CD14-positive monocyte (primary cell): ENCODE results near the gene SLC24A4. TPM values are rescaled to one million over a fixed set of nuclear protein-coding genes. Genes with fewer than 3 reads are reported as not detected.

Experiments used
- DNase-seq, 3 donors: peaks; one replicate each; pipeline ENCODE4 v3.0.0-alpha.2; 2011 to 2022
- H2AFZ ChIP-seq: 2 replicates; pipeline ENCODE4 v1.6.0; 2012; ENCODE audit warnings: mild to moderate bottlenecking, low read depth, low read length, inconsistent platforms; ENCODE audit not compliant: insufficient read depth, poor library complexity, severe bottlenecking
- H3K27ac ChIP-seq, 2 donors: 1 replicate in 1 of 2; 2 replicates in 1 of 2; pipeline ENCODE4 v1.5.1; 2012 to 2013; ENCODE audit warnings: low read length in 2 of 2, control low read depth in 1 of 2, inconsistent platforms in 1 of 2, low read depth in 1 of 2, mild to moderate bottlenecking in 1 of 2
- H3K27me3 ChIP-seq, 2 donors: one replicate each; pipeline versions ENCODE4 v1.6.0 to v1.6.1; 2011 to 2013; ENCODE audit warnings: low read length in 2 of 2; ENCODE audit not compliant: control insufficient read depth in 2 of 2, insufficient read depth in 2 of 2
- H3K36me3 ChIP-seq, 2 donors: replicated peaks in 1 of 2; 1 replicate in 1 of 2; 2 replicates in 1 of 2; pipeline versions ENCODE4 v1.5.1 to v1.6.1; 2012 to 2013; ENCODE audit warnings: low read length in 2 of 2, control low read depth in 1 of 2, inconsistent platforms in 1 of 2, mild to moderate bottlenecking in 1 of 2; ENCODE audit not compliant: insufficient read depth in 2 of 2, control insufficient read depth in 1 of 2
- H3K4me1 ChIP-seq, 2 donors: 1 replicate in 1 of 2; 2 replicates in 1 of 2; pipeline versions ENCODE4 v1.5.1 to v1.6.1; 2012 to 2013; ENCODE audit warnings: low read length in 2 of 2, control low read depth in 1 of 2, inconsistent platforms in 1 of 2, mild to moderate bottlenecking in 1 of 2, moderate library complexity in 1 of 2; ENCODE audit not compliant: insufficient read depth in 2 of 2, control insufficient read depth in 1 of 2
- H3K4me2 ChIP-seq: replicated peaks from 2 replicates; pipeline ENCODE3; 2012; ENCODE audit warnings: low read length, moderate library complexity, mild to moderate bottlenecking; ENCODE audit not compliant: poor library complexity, severe bottlenecking; ENCODE audit errors: extremely low read depth
- H3K4me3 ChIP-seq, 3 experiments: fragments of 200-600 bp in 1 of 3; sonication (generic) in 1 of 3; replicated peaks in 1 of 3; 1 replicate in 2 of 3; 2 replicates in 1 of 3; pipeline ENCODE4 v1.5.1; 2011 to 2013; ENCODE audit warnings: low read length in 3 of 3, mild to moderate bottlenecking in 3 of 3, control low read depth in 2 of 3, low read depth in 2 of 3, inconsistent platforms in 1 of 3, moderate library complexity in 1 of 3
- H3K79me2 ChIP-seq: 2 replicates; pipeline ENCODE4 v1.6.0; 2012; ENCODE audit warnings: mild to moderate bottlenecking, control low read depth, inconsistent platforms, low read length, moderate library complexity; ENCODE audit not compliant: insufficient read depth
- H3K9ac ChIP-seq: 2 replicates; pipeline ENCODE4 v1.6.0; 2017; ENCODE audit warnings: low read length, mild to moderate bottlenecking; ENCODE audit not compliant: insufficient read depth, poor library complexity, severe bottlenecking
- H3K9me3 ChIP-seq, 2 donors: replicated peaks in 1 of 2; 1 replicate in 1 of 2; 2 replicates in 1 of 2; pipeline versions ENCODE4 v1.5.1 to v1.6.1; 2012 to 2013; ENCODE audit warnings: low read length in 2 of 2, control low read depth in 1 of 2; ENCODE audit not compliant: control insufficient read depth in 1 of 2, insufficient read depth in 1 of 2
- H4K20me1 ChIP-seq: 2 replicates; pipeline ENCODE4 v1.6.0; 2012; ENCODE audit warnings: mild to moderate bottlenecking, low read length, control low read depth, moderate library complexity; ENCODE audit not compliant: insufficient read depth
- H3K27ac Mint-ChIP-seq, 7 donors: one replicate each; pipeline ENCODE4 v1.8.0; 2020; ENCODE audit warnings: mild to moderate bottlenecking in 7 of 7, mixed read lengths in 7 of 7, moderate library complexity in 6 of 7, inconsistent platforms in 2 of 7
- H3K27me3 Mint-ChIP-seq, 3 donors: one replicate each; pipeline ENCODE4 v1.8.0; 2021 to 2022; ENCODE audit warnings: low read depth in 3 of 3, mild to moderate bottlenecking in 3 of 3, mixed read lengths in 3 of 3, moderate library complexity in 3 of 3, inconsistent platforms in 1 of 3
- H3K36me3 Mint-ChIP-seq, 2 donors: one replicate each; pipeline ENCODE4 v1.8.0; 2020; ENCODE audit warnings: mixed read lengths in 2 of 2, inconsistent platforms in 1 of 2, mild to moderate bottlenecking in 1 of 2
- H3K4me1 Mint-ChIP-seq: one replicate; pipeline ENCODE4 v1.8.0; 2020; ENCODE audit warnings: mild to moderate bottlenecking, mixed read lengths
- H3K4me3 Mint-ChIP-seq, 2 donors: one replicate each; pipeline ENCODE4 v1.8.0; 2020; ENCODE audit warnings: mild to moderate bottlenecking in 2 of 2, mixed read lengths in 2 of 2, moderate library complexity in 1 of 2
- H3K9me3 Mint-ChIP-seq, 7 donors: one replicate each; pipeline ENCODE4 v1.8.0; 2020 to 2022; ENCODE audit warnings: mixed read lengths in 7 of 7, mild to moderate bottlenecking in 6 of 7, moderate library complexity in 6 of 7, inconsistent platforms in 2 of 7
- WGBS: methylation state at CpG from one replicate; pipeline ENCODE4 v1.1.5; 2013; ENCODE audit warnings: missing lambda C conversion rate; ENCODE audit not compliant: insufficient coverage; 5-methylcytosine and 5-hydroxymethylcytosine counted together
- intact Hi-C, 2 donors: fragments of 100-400 bp; cut with micrococcal nuclease; formaldehyde crosslinking; loops; one replicate each; pipeline versions ENCODE4 v1.15.0 to v1.15.1; 2023
- polyA plus RNA-seq, 3 donors: library from polyadenylated mRNA; depleted of rRNA in 1 of 3; unstranded in 2 of 3; stranded (reverse) in 1 of 3; fragments of 300-500 nt in 2 of 3; fragments of >200 nt in 1 of 3; fragmentation: Illumina TruSeq in 2 of 3; gene quantifications; 1 replicate in 2 of 3; 2 replicates in 1 of 3; pipeline ENCODE4 v1.2.3, GENCODE V29; 2012 to 2021
- TF ChIP-seq, protein P1 (sequence below): fragments of 200-600 bp; IDR thresholded peaks from one replicate; pipeline ENCODE4 v1.8.0; 2022; ENCODE audit warnings: antibody characterized with exemption, mild to moderate bottlenecking

SLC24A4 gene
- polyA plus RNA-seq, 3 donors: 20.0 to 41.9 (median 26.5) TPM

DNA sequence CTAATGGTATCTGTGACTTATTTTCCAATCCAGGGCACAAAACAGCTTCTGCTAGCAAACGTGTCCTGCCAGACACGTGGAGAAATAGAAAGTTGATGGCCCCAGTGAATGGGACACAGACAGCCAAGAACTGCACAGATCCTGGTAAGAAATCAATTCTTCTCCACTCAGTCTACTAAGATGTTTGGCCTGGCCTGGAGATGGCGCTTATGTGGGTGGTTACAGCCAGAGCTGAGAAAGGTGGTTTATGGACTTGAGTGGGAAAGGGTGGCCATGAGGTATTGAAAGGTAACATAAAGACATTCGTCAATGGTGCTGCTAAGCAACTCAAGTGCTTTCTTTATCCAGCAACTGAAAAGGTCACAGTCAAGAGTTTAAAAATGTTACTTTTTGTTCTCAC, 2.9 kb downstream of the SLC24A4 start:
- peaks cover 9 to 46% of the 10 kb centered on the region in 2 donors for H3K36me3 ChIP-seq
- WGBS: no CpG with 5 or more reads among the region's 4 CpGs
- H3K36me3 Mint-ChIP-seq: peaks cover 53 to 54% of the 10 kb centered on the region in 2 donors
- H3K4me1 Mint-ChIP-seq: peaks cover 48% of the 10 kb centered on the region
- no peak for DNase-seq
- H3K27ac ChIP-seq: no peak overlapping the region
- H4K20me1 ChIP-seq: peaks cover 25% of the 10 kb centered on the region
- TF ChIP-seq, protein P1, sequence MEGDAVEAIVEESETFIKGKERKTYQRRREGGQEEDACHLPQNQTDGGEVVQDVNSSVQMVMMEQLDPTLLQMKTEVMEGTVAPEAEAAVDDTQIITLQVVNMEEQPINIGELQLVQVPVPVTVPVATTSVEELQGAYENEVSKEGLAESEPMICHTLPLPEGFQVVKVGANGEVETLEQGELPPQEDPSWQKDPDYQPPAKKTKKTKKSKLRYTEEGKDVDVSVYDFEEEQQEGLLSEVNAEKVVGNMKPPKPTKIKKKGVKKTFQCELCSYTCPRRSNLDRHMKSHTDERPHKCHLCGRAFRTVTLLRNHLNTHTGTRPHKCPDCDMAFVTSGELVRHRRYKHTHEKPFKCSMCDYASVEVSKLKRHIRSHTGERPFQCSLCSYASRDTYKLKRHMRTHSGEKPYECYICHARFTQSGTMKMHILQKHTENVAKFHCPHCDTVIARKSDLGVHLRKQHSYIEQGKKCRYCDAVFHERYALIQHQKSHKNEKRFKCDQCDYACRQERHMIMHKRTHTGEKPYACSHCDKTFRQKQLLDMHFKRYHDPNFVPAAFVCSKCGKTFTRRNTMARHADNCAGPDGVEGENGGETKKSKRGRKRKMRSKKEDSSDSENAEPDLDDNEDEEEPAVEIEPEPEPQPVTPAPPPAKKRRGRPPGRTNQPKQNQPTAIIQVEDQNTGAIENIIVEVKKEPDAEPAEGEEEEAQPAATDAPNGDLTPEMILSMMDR: no peak
- no peaks in the 10 kb centered on the region for H3K79me2 ChIP-seq
- H3K27ac Mint-ChIP-seq: no peak overlapping the region
- H3K4me3 ChIP-seq: peak overlapping the region in 1 of 3 experiments; percentile 86
- intact Hi-C loops: no loop called here
- H3K9ac ChIP-seq: no peak overlapping the region
- peaks cover 44 to 59% (median 57%) of the 10 kb centered on the region in 3 donors for H3K27me3 Mint-ChIP-seq
- H3K4me1 ChIP-seq: peaks cover 30 to 44% of the 10 kb centered on the region in 2 donors
- peaks cover 0 to 19% (median 0%) of the 10 kb centered on the region in 7 donors for H3K9me3 Mint-ChIP-seq
- H3K27me3 ChIP-seq: peaks cover 21 to 43% of the 10 kb centered on the region in 2 donors
- H3K4me3 Mint-ChIP-seq: peak overlapping the region in 1 of 2 donors; percentile 95
- no peak overlapping the region for H3K4me2 ChIP-seq
- H3K9me3 ChIP-seq: peaks cover 0 to 5% of the 10 kb centered on the region in 2 donors
- H2AFZ ChIP-seq: no peak overlapping the region

DNA sequence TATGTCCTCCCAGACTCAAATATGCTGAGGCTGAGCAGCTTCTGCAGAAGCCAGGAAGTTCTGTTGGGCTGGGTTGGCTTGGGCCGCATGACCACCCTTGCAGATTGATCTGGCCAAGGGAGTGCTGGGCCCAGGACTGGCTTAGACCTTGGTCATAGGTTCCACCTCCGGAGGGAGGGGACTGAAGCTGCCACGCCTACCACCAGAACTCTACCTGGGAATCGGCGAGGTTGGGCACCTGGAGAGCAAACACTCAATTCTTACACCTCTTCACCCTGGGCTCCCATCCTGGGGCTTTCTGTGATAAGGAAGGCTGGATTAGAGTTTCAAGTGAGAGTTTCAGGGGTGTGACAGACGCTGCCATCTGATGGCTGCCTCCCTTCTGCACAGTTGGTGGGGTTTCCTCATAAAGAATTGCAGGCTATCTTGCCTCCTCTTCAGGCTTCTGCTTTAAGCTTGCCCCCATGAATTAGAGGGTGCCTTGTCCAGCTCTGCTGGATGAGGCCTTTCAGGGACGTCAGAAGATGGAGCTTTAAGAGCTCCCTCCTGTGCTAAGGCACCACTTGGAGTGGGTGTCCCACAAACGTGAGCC, 5.8 kb downstream of the SLC24A4 start:
- H3K27ac Mint-ChIP-seq: no peak overlapping the region
- H3K36me3 Mint-ChIP-seq: peaks cover 71 to 77% of the 10 kb centered on the region in 2 donors
- H3K79me2 ChIP-seq: no peaks in the 10 kb centered on the region
- DNase-seq: no peak
- intact Hi-C loops: no loop called here
- H3K27me3 ChIP-seq: peaks cover 4 to 19% of the 10 kb centered on the region in 2 donors
- H3K4me2 ChIP-seq: no peak overlapping the region
- H3K27ac ChIP-seq: no peak overlapping the region
- H3K4me3 Mint-ChIP-seq: no peak overlapping the region
- no peaks in the 10 kb centered on the region for H3K9me3 ChIP-seq
- no peak overlapping the region for H2AFZ ChIP-seq
- H3K9ac ChIP-seq: no peak overlapping the region
- no peak overlapping the region for H3K4me3 ChIP-seq
- H4K20me1 ChIP-seq: peaks cover 25% of the 10 kb centered on the region
- peaks cover 36% of the 10 kb centered on the region for H3K4me1 Mint-ChIP-seq
- peaks cover 25 to 44% (median 31%) of the 10 kb centered on the region in 3 donors for H3K27me3 Mint-ChIP-seq
- peaks cover 20 to 29% of the 10 kb centered on the region in 2 donors for H3K4me1 ChIP-seq
- WGBS: 80% methylated on average over 5 of the region's 8 CpGs
- peaks cover 0 to 6% (median 0%) of the 10 kb centered on the region in 7 donors for H3K9me3 Mint-ChIP-seq
- TF ChIP-seq, protein P1: no peak
- peaks cover 9 to 62% of the 10 kb centered on the region in 2 donors for H3K36me3 ChIP-seq
